Measurements from ENCODE around the gene PIGT. TPM values are rescaled to one million over a fixed set of nuclear protein-coding genes. Genes with fewer than 3 reads are reported as not detected.

PIGT gene
- total and polyA plus RNA-seq, 10 of the 15 experiments (the other 5 are each of a cell fraction or from before 2014, with no cell fraction given): 18.6 to 66.0 (median 35.3) TPM

- TF ChIP-seq MXI1 (IDR thresholded peaks at IDR 0.05; ENCODE audit: low read depth, low read length) (peak; percentile 73; the same call in 1 of the 2 replicates), TAF1 (IDR thresholded peaks at IDR 0.05; ENCODE audit: borderline replicate concordance, low read depth, low read length) (peak; percentile 60; the same call in 1 of the 2 replicates), DPF2 (IDR thresholded peaks at IDR 0.05) (peak; percentile 99), TCF7 (IDR thresholded peaks at IDR 0.05; ENCODE audit: borderline replicate concordance) (peak; percentile 80; the same call in 1 of the 2 replicates), E2F8 (IDR thresholded peaks at IDR 0.05; ENCODE audit: low read depth, partially characterized antibody) (peak; percentile 67), POU2F2 (IDR thresholded peaks at IDR 0.05; ENCODE audit: borderline replicate concordance, low read depth, low read length) (peak; percentile 94), BCL11A (IDR thresholded peaks at IDR 0.05; ENCODE audit: low read depth, low read length) (peak; percentile 99), FOXM1 (IDR thresholded peaks at IDR 0.05; ENCODE audit: low read depth, low read length) (peak; percentile 96), ZNF592 (IDR thresholded peaks at IDR 0.05) (no peak), SMC3 (IDR thresholded peaks at IDR 0.05; ENCODE audit: borderline replicate concordance, low read length) (no peak; the same call in 1 of the 2 replicates), MTA3 (IDR thresholded peaks at IDR 0.05; ENCODE audit: borderline replicate concordance, low read length) (peak; percentile 98), JUND (IDR thresholded peaks at IDR 0.05; ENCODE audit: low read depth, low read length) (peak; percentile 80; the same call in 1 of the 2 replicates), ZBED1 (IDR thresholded peaks at IDR 0.05; ENCODE audit: borderline replicate concordance) (peak; percentile 90; the same call in 1 of the 2 replicates), HDAC6 (IDR thresholded peaks at IDR 0.05; ENCODE audit: unreplicated experiment) (no peak)
These were observed 47.5 kb upstream of the PIGT start (continued) for GRCh38 chr20:45368221-45368980.
